Measurements from ENCODE around the gene APOL1.
"Not testable (repeated sequence)": the region's sequence is repeated elsewhere in the genome, so short reads cannot be mapped to it uniquely, and the experiment has no call there.

DNA sequence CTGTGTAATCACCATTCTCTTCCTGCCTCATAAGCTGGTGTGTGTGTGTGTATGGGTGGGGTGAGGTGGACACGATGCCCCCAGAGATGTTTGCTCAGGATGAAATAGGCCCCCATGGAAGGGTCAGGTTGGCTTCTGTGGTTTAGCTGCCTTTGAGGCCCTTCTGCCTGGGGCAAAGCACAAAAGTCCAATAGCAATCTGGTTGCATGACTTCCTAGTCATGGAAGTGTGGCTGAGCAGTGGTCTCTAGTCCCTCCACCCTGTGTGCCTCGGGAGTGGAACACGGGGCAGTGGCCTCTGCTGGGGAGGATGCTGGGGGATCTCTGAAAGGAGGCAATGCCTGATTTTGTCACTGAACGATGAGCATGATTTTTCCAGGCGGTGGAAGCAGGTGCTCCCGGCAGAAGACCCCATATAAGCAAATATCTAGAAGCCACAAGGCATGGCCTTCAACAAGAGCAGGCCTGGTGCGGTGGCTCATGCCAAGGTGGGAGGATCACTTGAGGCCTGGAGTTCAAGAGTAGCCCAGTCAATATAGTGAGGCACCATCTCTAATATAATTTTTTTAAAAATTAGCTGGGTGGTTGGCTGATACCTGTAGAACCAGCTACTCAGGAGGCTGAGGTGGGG lies 839 bp upstream of the APOL1 start:
- not testable (repeated sequence) for TF ChIP-seq EZH2 (optimal IDR thresholded peaks at IDR 0.05; ENCODE audit: low read depth, low read length); EZH2phosphoT487 (IDR thresholded peaks at IDR 0.05; ENCODE audit: low read length)
- TF ChIP-seq, protein P1, sequence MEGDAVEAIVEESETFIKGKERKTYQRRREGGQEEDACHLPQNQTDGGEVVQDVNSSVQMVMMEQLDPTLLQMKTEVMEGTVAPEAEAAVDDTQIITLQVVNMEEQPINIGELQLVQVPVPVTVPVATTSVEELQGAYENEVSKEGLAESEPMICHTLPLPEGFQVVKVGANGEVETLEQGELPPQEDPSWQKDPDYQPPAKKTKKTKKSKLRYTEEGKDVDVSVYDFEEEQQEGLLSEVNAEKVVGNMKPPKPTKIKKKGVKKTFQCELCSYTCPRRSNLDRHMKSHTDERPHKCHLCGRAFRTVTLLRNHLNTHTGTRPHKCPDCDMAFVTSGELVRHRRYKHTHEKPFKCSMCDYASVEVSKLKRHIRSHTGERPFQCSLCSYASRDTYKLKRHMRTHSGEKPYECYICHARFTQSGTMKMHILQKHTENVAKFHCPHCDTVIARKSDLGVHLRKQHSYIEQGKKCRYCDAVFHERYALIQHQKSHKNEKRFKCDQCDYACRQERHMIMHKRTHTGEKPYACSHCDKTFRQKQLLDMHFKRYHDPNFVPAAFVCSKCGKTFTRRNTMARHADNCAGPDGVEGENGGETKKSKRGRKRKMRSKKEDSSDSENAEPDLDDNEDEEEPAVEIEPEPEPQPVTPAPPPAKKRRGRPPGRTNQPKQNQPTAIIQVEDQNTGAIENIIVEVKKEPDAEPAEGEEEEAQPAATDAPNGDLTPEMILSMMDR (IDR thresholded peaks at IDR 0.05; ENCODE audit: low read length) = not testable (repeated sequence)

All from MM.1S (cell line).